Measurements from ENCODE around the gene PRSS48. TPM values are rescaled to one million over a fixed set of nuclear protein-coding genes. Genes with fewer than 3 reads are reported as not detected.

PRSS48 gene
- total RNA-seq, 1 donor from 2014 or later = not detected

DNA sequence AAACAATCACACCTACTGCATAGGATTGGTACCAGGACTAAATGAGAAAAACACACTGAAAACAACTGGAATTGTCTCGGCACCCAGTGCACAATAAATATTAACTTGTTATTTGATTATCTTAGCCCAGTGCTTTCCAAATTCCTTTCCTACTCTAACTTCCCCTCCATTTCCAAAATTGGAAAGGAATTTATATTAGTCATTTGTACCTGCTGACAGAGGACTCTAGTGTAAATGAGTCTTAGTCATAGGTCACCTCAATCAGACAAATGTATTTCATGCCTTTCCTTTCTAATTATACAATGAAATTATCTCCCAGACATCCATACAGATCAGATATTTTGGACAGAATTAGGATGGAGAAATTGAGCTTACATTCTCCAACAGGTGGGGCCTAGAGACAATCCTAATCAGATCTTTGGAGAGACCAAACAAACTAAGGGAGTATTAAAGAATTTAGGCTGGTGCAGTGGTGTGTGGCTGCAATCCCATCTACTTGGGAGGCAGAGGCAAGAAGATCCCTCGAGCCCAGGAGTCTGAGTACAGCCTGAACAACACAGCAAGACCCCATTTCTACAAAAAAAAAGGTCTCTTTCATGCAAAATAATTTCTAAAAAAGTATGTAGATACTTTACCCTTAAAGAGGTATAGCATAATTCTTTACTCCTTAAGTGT is 38.4 kb downstream of the PRSS48 start:
- peaks cover 56% of the 10 kb centered on the region for H4K20me1 ChIP-seq (ENCODE audit: low read depth)
- Mint-ChIP-seq H3K9me3 (peaks cover 4% of the 10 kb centered on the region), H3K36me3 (peaks cover 25% of the 10 kb centered on the region), H3K27ac (no peak overlapping the region), H3K27me3 (ENCODE audit: insufficient read depth, low read depth) (no peaks in the 10 kb centered on the region), H3K4me3 (no peak overlapping the region), H3K4me1 (peaks cover 15% of the 10 kb centered on the region)
- TF ChIP-seq CTCF (IDR thresholded peaks at IDR 0.05) = no peak
- TF ChIP-seq EZH2phosphoT487 (IDR thresholded peaks at IDR 0.05) = no peak
- TF ChIP-seq EZH2 (IDR thresholded peaks at IDR 0.05) = no peak
- H3K4me2 ChIP-seq = no peak overlapping the region
- no peaks in the 10 kb centered on the region for H3K27me3 ChIP-seq
- no peak overlapping the region for H3K9ac ChIP-seq
- no peak overlapping the region for H3K4me3 ChIP-seq
- H3K27ac ChIP-seq = no peak overlapping the region
- no peak for DNase-seq (ENCODE audit: low spot score)
- no peaks in the 10 kb centered on the region for H3K9me3 ChIP-seq (ENCODE audit: low read depth)
- H3K36me3 ChIP-seq = no peaks in the 10 kb centered on the region
- peaks cover 7% of the 10 kb centered on the region for H3K4me1 ChIP-seq
- no peak overlapping the region for H2AFZ ChIP-seq (replicated peaks)
- H3K79me2 ChIP-seq (ENCODE audit: low read depth) = peaks cover 100% of the 10 kb centered on the region
- H3F3A ChIP-seq (ENCODE audit: low read depth) = peaks cover 11% of the 10 kb centered on the region

DNA sequence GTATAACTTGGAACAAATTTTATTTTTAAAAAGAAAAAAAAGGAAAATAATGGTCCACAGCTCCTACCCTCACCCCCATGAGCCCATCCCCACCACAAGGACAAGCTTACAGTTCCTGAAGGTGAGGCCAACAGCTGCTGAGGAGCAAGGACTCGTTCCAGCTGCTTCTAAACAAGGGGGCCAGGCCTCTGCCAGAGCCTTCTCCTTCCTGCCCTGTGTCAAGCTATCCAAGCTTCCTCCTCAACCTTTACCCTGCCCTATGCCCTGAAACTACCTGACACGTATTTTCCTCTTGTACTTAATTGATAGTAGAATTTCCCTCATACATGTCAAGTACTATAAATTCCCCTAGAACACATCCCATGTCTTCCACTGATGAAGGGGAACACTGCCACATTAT is 39.7 kb downstream of the PRSS48 start:
- Histone ChIP-seq H3F3A (ENCODE audit: low read depth) (peaks cover 11% of the 10 kb centered on the region), H3K27ac (no peak overlapping the region), H3K36me3 (no peaks in the 10 kb centered on the region), H4K20me1 (ENCODE audit: low read depth) (peaks cover 61% of the 10 kb centered on the region), H2AFZ (replicated peaks) (no peak overlapping the region), H3K27me3 (no peaks in the 10 kb centered on the region), H3K4me2 (no peak overlapping the region), H3K9me3 (ENCODE audit: low read depth) (no peaks in the 10 kb centered on the region), H3K4me1 (peaks cover 12% of the 10 kb centered on the region), H3K4me3 (no peak overlapping the region), H3K9ac (no peak overlapping the region), H3K79me2 (ENCODE audit: low read depth) (peaks cover 100% of the 10 kb centered on the region)
- Mint-ChIP-seq H3K27ac (no peak overlapping the region), H3K9me3 (peaks cover 4% of the 10 kb centered on the region), H3K4me1 (peaks cover 21% of the 10 kb centered on the region), H3K27me3 (ENCODE audit: insufficient read depth, low read depth) (no peaks in the 10 kb centered on the region), H3K36me3 (peaks cover 24% of the 10 kb centered on the region), H3K4me3 (no peak overlapping the region)
- DNase-seq (ENCODE audit: low spot score) = no peak
- TF ChIP-seq EZH2 (IDR thresholded peaks at IDR 0.05) (no peak), EZH2phosphoT487 (IDR thresholded peaks at IDR 0.05) (no peak), CTCF (IDR thresholded peaks at IDR 0.05) (no peak)

DNA sequence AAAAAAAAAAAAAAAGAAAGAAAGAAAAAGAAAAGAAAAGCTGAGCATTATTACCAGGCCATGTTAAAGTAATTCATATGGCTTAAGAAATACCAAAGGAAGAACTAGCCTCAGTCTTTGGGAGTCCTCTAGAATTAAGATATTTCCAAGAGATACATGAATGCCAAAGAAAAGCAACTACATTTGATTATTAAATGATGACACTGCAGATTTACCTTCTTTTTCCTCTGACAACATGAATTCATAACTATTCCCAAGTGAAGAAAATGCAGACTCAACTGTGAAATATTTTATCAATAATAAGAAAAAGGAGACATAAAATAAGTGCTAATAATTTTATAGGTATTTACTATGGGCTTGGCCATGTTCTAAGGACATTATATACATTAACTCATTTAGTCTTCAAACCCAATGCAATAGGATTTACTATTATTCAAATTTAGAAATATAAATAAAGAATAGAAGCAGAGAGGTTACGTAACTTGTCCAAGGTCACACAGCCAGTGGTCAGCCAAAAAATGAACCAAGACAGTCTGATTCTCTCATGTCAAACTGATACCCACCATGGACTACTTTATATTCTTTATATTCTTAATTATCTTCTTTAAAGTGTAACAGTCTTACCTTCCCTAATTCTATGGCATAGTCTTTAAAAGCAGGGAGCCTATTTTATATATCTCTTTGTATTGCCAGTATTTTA is 41.5 kb downstream of the PRSS48 start:
- TF ChIP-seq CTCF (IDR thresholded peaks at IDR 0.05) = no peak
- TF ChIP-seq EZH2 (IDR thresholded peaks at IDR 0.05) = no peak
- no peak for TF ChIP-seq EZH2phosphoT487 (IDR thresholded peaks at IDR 0.05)
- Histone ChIP-seq H3K9me3 (ENCODE audit: low read depth) (no peaks in the 10 kb centered on the region), H3K36me3 (no peaks in the 10 kb centered on the region), H4K20me1 (ENCODE audit: low read depth) (peaks cover 65% of the 10 kb centered on the region), H3K4me1 (peaks cover 30% of the 10 kb centered on the region), H3K79me2 (ENCODE audit: low read depth) (peaks cover 100% of the 10 kb centered on the region), H3F3A (ENCODE audit: low read depth) (peaks cover 11% of the 10 kb centered on the region), H3K4me2 (no peak overlapping the region), H3K27me3 (no peaks in the 10 kb centered on the region), H3K27ac (no peak overlapping the region), H3K9ac (no peak overlapping the region), H3K4me3 (no peak overlapping the region), H2AFZ (replicated peaks) (no peak overlapping the region)
- Mint-ChIP-seq H3K27ac (no peak overlapping the region), H3K27me3 (ENCODE audit: insufficient read depth, low read depth) (no peaks in the 10 kb centered on the region), H3K9me3 (peaks cover 3% of the 10 kb centered on the region), H3K36me3 (peaks cover 22% of the 10 kb centered on the region), H3K4me3 (no peak overlapping the region), H3K4me1 (peaks cover 35% of the 10 kb centered on the region)
- no peak for DNase-seq (ENCODE audit: low spot score)

Data from neural progenitor cell (in vitro differentiated cells).